ENCODE data around the gene RAB26.

The RAB26 gene

DNA sequence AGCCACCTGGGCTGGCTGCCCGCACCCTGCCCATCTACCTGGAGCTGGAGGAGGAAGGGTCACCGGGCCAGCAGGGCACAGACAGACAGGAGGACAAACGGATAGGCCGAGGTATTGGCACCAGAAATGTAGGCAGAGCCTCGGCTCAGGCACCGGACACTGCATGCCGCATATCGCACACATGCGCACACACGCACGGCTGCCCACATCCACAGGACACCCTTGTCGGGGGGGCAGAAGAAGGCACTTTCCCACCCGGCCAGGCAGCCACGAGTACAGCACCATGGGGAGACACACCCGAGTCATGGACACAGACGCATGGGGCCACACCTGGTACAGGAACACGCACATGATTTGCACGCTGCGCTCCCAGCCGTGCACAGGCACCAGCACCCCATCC is 33.5 kb downstream of the RAB26 start:
- no peak for DNase-seq

DNA sequence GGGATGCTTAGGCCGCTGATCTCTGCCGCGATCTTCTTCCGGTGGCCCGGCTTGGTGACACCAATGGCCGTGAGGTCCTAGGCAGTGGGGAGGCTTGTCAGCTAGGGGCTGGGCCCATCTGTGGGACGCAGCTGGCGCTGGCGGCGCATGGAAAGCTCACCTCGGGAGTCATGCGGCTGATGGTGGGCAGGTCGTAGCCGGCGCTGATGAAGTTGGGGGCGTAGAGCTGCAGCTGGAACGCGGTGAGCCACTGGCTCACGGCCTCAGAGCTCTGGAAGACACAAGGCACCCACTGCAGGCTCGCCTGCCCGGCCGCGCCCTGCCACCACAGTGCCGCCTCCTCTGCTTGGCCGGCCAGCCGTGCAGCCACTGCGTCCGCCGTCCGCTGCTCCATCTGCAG is 35.2 kb downstream of the RAB26 start:
- DNase-seq: no peak

DNA sequence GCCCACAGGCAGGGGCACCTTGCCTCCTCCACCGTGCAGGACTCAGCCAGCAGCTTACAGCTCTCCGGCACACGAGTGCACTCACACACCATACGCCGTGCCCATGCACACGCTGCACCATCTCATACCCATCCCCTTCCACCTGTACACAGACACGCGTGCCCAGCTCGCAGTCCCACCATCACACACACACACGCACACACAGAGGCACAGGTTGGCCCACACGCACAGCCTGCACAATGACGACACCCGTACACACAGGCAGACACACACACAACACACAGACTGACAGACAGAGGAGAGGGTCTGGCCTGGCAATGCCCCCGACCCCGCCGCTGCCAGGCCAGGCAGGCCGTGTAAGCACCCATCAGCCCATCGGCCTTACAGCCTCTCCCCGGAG is 35.9 kb downstream of the RAB26 start:
- DNase-seq: no peak

DNA sequence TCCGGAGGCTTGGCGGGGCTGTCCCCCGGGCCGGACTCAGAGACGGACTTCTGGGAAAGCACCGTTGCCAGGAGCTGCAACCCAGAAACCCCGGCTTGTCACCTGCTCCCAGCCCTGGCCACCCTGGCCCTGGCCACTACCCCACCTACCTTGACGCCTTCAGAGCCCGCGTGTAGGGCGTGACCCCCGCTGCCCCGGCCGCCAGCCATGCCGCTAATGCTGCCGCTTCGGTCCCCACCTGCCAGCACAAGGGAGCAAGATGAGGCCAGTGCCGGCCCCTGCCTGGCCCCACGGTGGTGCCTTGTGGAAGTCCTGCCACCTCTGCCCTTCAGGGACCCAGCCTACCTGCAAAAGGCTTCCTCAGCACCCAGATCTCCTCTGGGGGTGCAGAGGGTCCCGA is 36.5 kb downstream of the RAB26 start:
- no peak for DNase-seq

DNA sequence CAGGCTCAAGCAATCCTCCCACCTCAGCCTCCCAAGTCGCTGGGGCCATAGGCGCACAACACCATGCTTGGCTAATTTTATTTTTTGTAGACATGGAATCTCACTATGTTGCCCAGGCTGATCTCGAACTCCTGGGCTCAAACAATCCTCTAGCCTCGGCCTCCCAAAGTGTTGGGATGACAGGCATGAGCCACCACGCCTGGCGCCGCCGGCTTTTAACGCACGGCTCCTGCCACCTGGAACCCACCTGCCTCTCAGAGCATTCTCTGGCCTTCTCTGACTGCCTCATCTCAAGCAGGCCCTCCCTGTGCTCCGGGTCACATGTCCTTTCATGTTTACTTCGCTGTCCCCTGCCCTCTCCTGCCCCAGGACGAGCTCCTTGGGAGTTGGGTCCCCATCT is 37.6 kb downstream of the RAB26 start:
- DNase-seq: no peak

DNA sequence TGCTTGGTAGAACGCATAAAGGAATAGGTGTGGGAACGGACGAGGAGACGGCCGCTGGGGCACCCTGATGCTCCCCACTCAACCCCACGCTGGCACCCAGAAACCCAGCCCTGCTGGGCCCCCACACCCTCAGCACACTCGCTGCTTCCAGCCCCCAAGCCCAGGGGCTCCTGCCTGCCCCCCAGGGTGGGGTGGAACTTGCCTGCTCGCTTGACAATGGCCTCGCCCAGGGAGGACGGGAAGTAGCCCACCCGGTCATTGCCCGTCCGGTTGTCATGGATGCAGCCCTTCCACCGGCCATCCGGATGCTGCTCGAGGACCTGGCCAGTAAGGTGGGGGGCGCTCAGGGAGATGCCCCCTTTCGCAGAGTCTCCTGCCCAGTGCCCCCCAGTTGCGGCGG is 38.1 kb downstream of the RAB26 start:
- DNase-seq: no peak

DNA sequence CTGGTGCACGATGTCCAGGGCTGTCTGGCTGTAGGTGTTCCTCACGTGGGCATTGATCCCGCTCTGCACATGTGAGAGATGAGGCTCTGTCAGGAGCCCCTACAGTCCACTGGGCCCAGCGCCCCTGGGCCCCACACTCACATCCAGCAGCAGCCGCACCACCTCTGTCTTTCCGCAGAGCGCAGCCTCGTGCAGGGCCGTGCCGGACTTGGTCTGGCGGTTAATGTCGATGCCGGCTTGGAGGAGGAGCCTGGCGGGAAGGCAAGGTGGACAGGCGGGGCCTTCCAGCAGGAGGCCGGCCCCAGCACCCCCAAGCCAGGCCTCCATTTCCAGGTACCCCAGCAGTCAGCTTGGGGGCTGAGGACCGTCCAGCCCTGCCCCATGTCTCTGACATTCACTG is 38.8 kb downstream of the RAB26 start:
- no peak for DNase-seq

DNA sequence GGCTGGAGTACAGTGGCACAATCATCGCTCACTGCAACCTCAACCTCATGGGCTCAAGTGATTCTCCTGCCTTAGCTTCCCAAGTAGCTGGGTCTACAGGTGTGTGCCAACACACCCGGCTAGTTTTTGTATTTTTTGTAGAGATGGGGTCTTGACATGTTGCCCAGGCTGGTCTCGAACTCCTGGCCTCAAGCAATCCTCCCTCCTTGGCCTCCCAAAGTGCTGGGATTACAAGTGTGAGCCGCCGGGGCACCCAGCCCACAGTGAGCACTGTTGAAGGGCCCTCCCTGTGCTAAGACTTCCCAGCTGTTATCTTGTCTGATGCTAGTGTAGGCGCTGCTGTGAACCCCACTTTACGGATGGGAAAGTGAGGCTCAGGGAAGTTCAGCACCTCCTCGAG is 40.0 kb downstream of the RAB26 start:
- DNase-seq: no peak

DNA sequence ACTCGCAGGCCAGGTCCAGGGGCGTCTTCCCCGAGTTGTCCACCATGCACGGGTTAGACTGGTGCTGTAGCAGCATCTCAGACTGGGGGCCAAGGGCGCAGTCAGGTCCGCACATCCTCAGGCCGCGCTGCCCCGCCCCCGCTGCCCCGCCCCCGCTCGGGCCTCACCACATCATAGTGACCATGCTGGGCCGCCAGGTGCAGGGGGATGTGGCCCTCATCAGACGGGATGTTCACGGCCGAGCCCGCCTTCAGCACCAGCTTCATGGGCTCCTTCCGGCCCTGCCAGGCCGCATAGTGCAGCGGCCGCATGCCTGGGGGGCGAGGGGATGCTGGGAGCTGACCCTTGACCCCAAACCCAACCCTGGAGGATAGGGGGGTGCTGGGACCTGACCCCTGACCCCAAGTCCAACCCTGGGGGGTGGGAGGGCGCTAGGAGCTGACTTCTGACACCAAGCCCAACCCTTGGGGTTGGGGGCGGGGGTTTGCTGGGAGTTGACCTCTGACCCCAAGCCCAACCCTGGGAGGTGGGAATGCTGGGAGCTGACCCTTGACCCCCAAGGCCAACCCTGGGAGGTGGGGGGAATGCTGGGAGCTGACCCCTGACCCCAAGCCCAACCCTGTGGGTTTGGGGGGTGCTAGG is 40.9 kb downstream of the RAB26 start:
- DNase-seq: no peak

DNA sequence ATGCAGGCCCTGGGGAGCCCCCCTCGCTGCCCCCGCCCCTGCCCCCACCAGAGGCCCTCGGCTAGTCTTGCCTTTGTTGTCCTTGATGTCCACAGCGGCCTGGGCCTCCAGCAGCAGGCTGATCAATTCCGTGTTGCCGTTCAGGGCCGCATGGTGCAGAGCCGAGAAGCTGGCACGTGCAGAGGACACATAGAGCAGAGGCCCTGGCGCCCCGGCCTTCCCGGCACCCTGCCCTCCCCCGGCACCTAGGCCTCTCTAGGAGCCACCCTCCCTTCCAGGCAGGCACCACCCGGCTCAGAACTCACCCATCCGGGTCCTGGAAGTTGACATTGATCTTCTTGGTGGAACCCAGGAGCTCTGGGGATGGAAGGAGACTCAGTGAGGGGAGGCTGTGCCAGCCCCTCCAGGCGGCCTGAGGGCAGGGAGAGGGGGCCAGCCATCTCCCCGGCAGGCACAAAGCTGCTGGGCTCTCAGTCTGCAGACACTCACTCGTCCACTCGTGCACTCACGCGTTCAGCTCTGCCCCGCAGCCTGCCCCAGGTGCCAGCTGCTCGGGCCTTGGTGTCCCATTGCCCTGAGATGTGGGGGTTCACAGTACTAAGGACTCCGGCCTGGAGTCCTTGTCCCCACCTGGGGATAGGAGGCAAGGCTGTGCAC is 41.7 kb downstream of the RAB26 start:
- no peak for DNase-seq

DNA sequence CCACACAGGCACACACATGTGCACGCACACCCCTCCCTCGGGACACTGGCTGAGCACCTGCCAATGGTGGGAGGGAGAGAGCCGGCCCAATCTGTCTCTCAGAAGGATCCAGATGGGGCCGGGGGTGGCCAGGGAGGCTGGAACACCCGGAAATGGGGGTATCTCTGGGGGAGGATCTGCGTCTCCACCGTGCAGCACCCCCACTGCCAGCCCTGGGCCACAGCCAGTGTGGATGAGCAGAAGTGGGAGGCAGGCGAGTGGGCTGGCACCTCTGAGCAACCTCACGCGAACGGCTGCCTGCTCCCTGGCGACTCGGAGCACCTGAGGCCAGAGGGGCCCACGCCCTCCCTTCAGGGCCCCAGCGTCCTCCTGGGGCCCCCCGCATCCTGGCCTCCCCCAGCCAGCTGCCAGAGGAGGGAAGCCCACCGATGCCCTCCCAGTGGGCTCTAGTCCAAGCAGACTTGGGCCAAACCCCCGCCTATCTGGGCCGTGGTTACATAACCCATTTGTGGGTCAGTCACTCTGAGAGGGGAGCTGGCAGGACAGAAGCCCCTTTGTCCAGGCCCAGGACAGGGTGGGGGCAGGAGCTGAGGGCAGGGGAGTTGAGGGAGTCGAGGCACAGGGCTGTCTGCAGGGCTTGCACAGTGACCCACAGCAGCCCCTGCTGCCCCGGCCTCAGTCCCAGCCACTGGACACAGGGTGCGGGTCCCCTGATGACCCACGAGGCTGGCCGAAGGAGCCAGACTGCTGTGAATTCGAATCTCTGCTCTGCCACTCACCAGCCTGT is 42.4 kb downstream of the RAB26 start:
- no peak for DNase-seq

DNA sequence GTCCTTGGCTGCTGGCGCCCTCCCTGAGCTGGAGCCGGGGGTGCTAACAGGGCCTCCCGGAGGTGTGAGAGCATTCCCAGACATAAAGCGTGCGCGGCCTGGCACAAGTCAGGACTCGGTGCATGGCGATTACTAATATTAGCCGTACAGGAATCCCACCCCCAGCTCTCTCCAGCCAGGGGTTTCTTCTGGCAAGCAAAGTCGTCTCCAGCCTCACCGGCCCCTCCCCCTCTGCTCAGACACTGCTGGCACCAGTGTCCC is 43.0 kb downstream of the RAB26 start:
- DNase-seq: no peak

DNA sequence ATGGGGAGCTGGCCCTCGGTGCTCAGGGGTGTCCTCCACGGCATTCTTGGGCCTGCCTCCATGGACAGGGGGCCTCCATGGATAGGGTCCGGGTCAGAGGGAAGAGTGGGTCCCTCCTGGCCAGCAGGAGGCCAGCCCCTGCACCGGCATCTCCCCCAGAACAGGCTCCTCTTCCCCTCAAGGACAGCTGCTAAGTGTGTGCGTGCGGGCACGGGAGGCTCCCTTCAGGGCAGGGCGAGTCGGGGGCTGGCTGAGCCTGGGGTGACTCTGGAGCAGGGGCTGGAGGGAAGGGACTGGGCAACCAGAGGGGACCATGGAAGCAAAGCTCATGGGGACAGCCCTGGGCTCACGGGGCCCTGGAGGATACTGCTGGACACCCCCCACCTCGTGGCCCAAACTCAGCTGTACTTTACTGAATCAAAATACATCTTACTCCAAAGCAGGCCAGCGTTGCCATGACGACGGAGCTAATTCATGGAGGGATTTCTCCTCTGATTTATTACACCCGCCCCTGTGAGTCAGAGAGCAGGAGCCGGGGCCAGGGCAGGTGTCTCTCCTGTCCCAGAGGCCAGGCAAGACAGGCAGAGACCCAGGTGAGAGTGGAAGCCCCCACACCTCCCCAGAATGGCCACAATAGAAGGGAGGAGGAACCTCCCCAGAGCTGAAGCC is 45.9 kb downstream of the RAB26 start:
- no peak for DNase-seq

DNA sequence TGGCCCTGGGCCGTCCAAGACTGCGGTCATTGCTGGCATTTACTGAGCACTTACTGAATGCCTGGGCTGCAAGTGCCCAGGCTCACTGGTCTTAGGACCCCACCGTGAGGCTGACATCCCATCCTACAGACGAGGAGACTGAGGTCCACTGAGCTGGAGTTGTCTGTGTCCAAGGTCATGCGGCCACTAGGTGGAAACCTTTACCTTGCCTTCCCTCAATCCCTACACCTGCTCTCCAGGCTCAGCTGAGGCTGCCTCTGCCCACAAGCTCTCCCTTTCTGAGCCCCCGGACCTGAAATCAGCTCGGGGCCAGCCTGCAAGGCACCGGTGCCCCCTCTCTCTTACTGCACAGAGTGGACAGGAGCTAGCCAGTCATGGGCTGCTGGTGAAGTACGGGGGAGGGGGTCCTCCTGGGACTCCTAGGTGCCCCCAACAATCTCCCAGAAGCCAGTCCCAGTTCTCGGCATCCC is 46.5 kb downstream of the RAB26 start:
- DNase-seq: no peak

DNA sequence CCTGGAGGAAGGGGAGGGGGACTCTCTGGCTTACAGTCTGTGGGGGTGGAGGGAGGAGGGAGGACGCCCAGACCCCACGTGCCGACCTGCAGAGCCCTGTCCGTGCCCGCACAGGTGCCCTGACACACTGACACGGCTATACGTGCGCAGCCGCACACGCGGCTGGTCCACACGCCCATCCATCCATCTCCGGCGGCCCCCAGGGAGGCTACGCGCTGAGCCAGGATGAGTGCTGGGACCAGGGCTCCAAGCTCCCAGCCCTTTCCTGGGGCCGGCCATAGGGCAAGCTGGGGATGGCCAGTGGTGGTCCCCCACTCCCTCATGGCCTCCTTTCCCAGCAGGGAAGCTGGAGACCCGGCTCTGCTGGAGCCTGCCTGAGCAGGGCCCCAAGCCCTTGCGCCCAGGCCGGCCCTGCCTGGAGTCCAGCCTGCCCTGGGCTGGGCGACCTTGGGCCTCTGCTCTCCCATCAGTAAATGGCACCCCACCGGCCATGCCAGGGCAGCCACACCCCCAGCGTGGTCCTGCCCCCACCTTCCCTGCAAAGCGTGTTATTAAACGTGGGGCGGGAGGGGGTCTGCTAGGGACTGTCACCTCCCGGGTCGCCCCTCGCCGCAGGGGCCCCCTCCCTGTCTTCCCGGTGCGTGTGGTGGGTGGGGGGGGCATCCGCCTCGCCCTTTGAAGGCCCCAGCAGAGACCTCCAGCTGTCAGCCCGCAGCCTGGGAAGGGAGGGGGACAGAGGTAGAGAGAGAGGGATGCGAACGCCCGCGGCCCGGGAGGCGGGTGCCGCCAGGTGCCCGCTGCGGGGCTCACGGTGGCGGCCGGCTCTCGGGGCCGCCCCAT is 47.1 kb downstream of the RAB26 start:
- no peak for DNase-seq

DNA sequence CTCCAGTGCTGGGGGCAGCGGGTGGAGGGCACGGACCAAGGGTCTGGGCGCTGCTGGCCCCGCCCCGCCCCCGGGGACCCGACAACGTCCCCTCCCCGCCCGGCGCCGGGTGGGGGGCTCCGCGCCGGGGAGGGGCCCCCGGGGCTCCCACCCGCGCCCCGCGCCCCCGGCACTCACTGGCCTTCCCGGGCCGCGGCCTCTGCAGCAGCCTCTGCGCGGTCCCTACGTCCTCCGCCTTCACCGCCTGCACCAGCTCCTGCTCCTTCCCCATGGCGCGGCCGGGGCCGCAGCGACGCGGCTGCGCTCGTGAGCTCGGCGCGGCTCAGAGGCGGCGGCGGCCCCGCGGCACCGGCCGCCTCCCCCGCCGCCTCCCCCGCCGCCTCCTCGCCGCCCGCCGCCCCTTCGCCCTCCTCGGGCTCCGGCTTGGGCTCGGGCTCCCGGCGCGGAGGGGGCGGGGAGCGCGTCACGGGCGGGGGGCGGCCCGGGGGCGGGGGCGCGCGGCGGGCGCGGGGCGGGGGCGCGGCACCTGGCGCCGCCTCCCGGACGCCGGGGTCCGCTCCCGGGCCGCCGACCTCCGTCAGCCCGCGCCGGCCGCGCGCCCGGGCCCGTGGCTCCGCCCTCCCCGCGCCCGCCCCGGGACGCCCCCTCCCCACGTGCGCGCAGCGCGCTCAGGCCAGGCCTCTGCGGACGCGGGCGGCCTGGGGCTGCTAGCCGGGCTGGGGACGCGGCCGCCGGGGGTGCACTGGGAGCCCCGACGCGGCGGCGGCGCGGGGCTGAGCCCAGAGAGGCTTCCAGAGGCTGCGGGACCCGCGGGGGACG is 47.9 kb downstream of the RAB26 start, which contains the start of gene CASKIN1:
TSS of gene CASKIN1 (minus strand) at position 444 of the 819 bp plus-strand sequence. CDS start at position 271, 173 bp downstream.
- DNase-seq: no peak

DNA sequence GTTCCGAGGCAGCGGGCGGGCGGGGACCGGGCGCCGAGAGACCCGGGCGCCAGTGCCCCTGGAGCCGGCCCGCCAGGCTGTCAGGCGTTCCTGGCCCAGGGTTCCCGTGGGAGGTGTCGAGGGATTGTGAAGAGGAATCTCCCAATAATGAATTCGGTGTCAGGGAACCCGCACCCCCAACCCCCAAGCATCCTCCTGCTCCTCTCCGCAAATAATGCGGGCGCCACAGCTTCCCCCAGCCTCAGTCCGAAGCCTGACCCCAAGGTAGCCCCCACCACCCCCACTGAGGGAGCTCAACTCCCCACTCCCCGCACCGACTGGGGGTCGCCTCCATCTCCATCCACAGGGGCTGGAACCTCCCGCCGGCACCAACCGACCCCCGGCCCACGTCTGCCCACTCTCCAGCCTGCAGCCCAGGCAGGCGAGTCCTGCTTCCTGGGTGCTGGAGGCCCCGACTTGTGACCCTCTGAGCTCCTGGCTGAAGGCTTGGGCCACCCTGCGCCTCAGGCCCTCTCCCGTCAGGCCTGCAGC is 48.6 kb downstream of the RAB26 start:
- DNase-seq: no peak

DNA sequence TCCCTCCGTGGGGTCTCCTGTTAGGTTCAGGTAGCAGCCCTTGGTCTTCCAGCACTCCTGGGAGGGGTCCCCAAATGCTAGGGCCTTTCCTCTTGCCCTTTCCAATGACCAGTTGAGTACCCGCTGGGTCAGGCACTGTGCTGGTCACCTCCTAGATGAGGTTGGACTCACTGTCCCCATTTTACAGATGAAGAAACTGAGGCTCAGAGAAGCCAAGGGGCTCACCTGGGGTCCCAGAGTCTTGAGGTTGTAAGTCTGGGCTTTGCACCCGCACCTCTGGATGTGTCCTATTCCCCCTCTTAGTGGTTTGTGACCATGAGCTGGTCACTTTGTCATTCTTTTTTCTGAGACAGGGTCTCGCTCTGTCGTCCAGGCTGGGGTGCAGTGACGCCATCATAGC is 49.3 kb downstream of the RAB26 start:
- no peak for DNase-seq

DNA sequence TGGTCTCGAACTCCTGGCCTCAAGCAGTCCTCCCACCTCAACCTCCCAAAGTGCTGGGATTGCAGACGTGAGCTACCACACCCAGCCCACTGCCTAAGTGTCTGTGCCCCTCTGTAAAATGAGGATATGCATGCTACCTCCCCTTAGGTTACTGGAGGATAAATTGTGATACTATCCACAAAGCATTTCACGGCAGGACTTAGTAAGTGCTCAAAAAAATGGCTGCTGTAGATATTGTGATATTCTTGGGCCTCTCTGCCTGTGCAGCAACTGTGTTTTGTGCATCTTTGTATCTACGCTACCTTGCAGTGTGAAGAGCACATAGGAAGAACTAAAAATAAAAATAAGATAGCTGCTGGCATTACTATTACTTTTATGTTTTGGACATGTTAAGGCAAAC is 49.9 kb downstream of the RAB26 start:
- no peak for DNase-seq

DNA sequence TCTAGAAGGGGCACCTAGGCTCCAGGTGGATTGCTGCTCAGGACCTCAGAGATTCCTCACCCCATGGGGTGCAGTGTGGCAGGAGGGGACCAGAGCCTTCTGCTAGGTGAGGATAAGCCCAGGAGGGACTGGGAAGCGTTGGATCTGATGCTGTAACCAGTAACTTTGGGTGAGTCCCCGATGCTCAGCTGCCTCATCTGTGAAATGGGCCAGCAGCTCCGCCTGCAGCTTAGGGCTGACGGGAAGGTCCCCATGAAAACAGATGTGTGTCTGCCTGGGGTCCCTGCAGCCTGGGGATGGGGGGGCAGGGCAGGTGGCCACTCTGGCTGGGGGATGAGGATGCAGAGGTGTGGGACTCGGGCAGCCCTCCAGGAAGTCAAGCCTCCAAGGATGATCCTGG is 50.7 kb downstream of the RAB26 start:
- DNase-seq: no peak

DNA sequence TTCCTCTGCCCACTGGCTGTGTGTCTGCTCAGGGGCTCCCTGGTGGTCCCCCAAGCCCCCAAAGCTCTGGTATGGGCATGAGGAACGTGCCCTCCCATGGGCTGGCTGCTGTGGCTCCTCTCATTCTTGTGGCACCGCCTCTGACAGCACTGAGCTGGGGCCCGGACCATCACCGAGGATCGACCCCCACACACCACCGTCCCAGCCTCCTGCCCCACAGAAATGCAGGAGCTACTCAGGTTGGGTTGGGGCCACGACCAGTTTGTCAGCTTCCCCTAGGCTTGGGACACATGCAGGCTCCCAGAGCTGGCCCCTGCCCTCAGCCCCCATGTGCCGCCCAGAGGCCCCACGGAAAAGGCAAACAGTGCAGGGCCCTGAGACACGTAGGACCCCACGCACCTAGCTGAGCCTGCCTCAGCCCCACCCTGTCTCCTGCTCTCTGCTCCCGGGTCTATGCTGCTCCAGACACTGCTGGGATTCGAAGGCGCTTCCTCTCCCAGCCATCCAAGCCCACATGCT is 51.3 kb downstream of the RAB26 start:
- no peak for DNase-seq

Measured in NCI-H1048 (cell line).